ENCODE results near the gene CCDC188. TPM values are rescaled to one million over a fixed set of nuclear protein-coding genes. Genes with fewer than 3 reads are reported as not detected.

Gene CCDC188
- polyA plus RNA-seq, 1 donor from 2014 or later = not detected

GRCh38 chr22:20113551-20114310 lies 37.1 kb downstream of the CCDC188 start:
- H3K27ac ChIP-seq (ENCODE audit: low read length) = no peak overlapping the region
- H3K9me2 ChIP-seq (ENCODE audit: insufficient read depth, low read length) = no peaks in the 10 kb centered on the region
- no peaks in the 10 kb centered on the region for H3K9me3 ChIP-seq (ENCODE audit: low read length)
- no peaks in the 10 kb centered on the region for H4K20me1 ChIP-seq (ENCODE audit: insufficient read depth)
- H3K79me2 ChIP-seq (replicated peaks; ENCODE audit: insufficient read depth, low read length) = peaks cover 27% of the 10 kb centered on the region
- H3K4me2 ChIP-seq (ENCODE audit: low read length) = no peak overlapping the region
- no peak overlapping the region for H2AFZ ChIP-seq (ENCODE audit: low read depth, low read length)
- no peak overlapping the region for H3K4me3 ChIP-seq (ENCODE audit: low read length)
- H3F3A ChIP-seq (ENCODE audit: insufficient read depth, low read length, poor library complexity, severe bottlenecking) = no peaks in the 10 kb centered on the region
- no peaks in the 10 kb centered on the region for H3K27me3 ChIP-seq (ENCODE audit: insufficient read depth, low read depth, low read length)
- peak; percentile 11 for TF ChIP-seq POLR2AphosphoS5 (IDR thresholded peaks at IDR 0.05)
- TF ChIP-seq TAF1 (IDR thresholded peaks at IDR 0.05; ENCODE audit: low read depth) = no peak
- H3K9ac ChIP-seq (ENCODE audit: low read length) = no peak overlapping the region
- peaks cover 6% of the 10 kb centered on the region for H3K36me3 ChIP-seq (ENCODE audit: insufficient read depth, low read length)

DNA sequence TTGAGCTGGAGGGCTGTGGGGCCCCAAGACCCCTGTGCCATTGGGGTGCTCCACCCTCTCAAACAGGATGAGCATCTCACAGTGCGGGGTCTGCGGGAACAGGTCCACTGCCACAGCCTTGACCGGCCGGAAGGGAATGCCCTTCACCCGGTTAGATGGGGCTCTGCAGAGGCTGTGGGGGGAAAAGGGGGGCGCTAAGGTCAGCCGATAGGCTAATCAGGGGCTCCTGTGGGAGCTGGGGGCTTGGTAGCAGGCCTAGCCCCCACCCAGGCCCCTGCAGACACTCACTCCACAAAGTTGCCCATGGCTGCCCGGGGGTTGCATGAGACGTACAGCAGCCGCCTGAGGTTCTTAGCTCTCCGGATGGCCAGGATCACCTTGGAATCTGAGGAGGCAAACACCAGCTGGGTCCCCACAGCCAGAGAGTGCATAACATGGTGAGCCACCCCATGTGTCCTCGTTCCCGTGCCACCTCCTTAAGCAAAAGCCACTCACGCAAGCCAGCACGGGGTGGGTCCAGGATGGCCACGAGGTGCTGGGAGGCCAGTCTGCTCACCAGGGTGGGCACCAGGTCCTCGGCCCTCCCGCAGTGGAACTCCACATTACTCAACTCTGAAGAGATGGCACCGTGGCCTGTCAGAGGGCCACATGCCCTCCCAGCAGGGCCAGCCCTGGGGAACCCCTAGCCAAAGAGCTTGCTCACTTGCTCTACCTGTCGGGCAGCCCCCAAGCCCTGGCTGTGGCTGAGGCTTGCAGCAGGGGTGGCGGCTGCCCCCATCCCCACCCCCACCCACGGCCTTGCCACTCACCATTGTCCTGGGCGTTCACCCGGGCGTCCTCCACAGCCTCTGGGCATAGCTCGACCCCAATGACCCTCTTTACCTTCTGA lies 38.0 kb downstream of the CCDC188 start:
- Histone ChIP-seq H3K9me3 (ENCODE audit: low read length) (no peaks in the 10 kb centered on the region), H3K27me3 (ENCODE audit: insufficient read depth, low read depth, low read length) (no peaks in the 10 kb centered on the region), H3K9ac (ENCODE audit: low read length) (no peak overlapping the region), H4K20me1 (ENCODE audit: insufficient read depth) (no peaks in the 10 kb centered on the region), H3K36me3 (ENCODE audit: insufficient read depth, low read length) (peaks cover 6% of the 10 kb centered on the region), H3K27ac (ENCODE audit: low read length) (no peak overlapping the region), H3K4me2 (ENCODE audit: low read length) (no peak overlapping the region), H3K79me2 (replicated peaks; ENCODE audit: insufficient read depth, low read length) (peaks cover 18% of the 10 kb centered on the region), H2AFZ (ENCODE audit: low read depth, low read length) (no peak overlapping the region), H3F3A (ENCODE audit: insufficient read depth, low read length, poor library complexity, severe bottlenecking) (no peaks in the 10 kb centered on the region), H3K4me3 (ENCODE audit: low read length) (no peak overlapping the region), H3K9me2 (ENCODE audit: insufficient read depth, low read length) (no peaks in the 10 kb centered on the region)
- no peak for TF ChIP-seq REST (IDR thresholded peaks at IDR 0.05; ENCODE audit: borderline replicate concordance)
- TF ChIP-seq EZH2 (IDR thresholded peaks at IDR 0.05; ENCODE audit: borderline replicate concordance, insufficient read depth, low read length, poor library complexity, severe bottlenecking) = no peak
- peak; percentile 19 for TF ChIP-seq POLR2AphosphoS5 (IDR thresholded peaks at IDR 0.05)

DNA sequence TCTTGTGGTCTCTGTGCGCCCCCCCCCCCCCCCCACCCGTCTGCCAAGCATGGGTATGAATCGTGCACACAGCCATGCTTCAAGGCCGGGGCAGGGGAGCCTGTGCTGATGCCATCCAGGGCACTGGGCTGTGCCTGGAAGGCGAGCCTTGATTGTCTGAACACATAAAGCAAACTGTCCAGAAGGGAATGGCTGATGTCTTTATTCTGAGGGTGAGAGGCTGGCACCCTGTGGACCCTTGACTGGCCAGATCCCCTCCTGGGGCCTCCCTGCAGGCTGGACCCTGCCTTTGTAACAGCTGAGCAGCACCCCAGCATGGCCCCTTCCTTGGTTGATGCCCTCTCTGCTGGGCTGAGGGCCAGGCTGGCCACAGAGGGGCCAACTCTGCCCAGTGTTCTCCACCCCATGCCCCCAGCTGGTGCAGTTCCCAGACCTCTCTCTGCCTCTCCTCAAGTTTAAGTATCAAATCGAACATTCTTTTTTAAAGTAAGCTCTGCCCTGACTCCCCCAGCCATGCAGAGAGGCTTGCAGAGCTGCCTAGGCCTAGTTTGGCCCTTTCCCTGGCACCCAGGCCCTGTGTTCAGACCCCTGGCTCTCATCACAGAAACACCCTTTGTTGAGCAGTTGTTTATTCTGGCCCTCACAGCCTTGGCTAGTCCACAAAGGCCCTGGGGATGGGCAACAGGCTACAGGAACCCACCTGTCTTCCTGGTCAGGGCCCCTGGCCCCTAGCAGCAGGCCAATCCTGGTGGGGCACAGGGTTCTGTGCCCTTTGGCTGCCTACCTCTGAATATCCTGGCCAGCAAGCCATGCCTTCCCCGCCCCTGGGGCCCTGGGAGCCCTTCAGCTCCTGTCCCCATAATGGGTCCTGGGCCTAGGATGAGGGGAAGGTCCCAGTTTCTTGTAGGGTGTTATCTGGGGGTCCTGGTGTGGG lies 38.9 kb downstream of the CCDC188 start:
- Histone ChIP-seq H3K27me3 (ENCODE audit: insufficient read depth, low read depth, low read length) (no peaks in the 10 kb centered on the region), H3K36me3 (ENCODE audit: insufficient read depth, low read length) (peaks cover 6% of the 10 kb centered on the region), H3K9me2 (ENCODE audit: insufficient read depth, low read length) (no peaks in the 10 kb centered on the region), H3K4me3 (ENCODE audit: low read length) (no peak overlapping the region), H3F3A (ENCODE audit: insufficient read depth, low read length, poor library complexity, severe bottlenecking) (no peaks in the 10 kb centered on the region), H4K20me1 (ENCODE audit: insufficient read depth) (no peaks in the 10 kb centered on the region), H3K9me3 (ENCODE audit: low read length) (no peaks in the 10 kb centered on the region), H3K79me2 (replicated peaks; ENCODE audit: insufficient read depth, low read length) (peaks cover 17% of the 10 kb centered on the region), H2AFZ (ENCODE audit: low read depth, low read length) (no peak overlapping the region), H3K4me2 (ENCODE audit: low read length) (no peak overlapping the region), H3K9ac (ENCODE audit: low read length) (no peak overlapping the region), H3K27ac (ENCODE audit: low read length) (no peak overlapping the region)
- TF ChIP-seq TAF1 (IDR thresholded peaks at IDR 0.05; ENCODE audit: low read depth) (no peak), REST (IDR thresholded peaks at IDR 0.05; ENCODE audit: borderline replicate concordance) (no peak), RAD21 (conservative IDR thresholded peaks at IDR 0.05) (no peak), EP300 (conservative IDR thresholded peaks at IDR 0.05; ENCODE audit: poor library complexity, severe bottlenecking) (no peak), EZH2 (IDR thresholded peaks at IDR 0.05; ENCODE audit: borderline replicate concordance, insufficient read depth, low read length, poor library complexity, severe bottlenecking) (no peak), MXI1 (conservative IDR thresholded peaks at IDR 0.05; ENCODE audit: poor library complexity, severe bottlenecking) (no peak), POLR2AphosphoS5 (IDR thresholded peaks at IDR 0.05) (no peak), SMC3 (conservative IDR thresholded peaks at IDR 0.05; ENCODE audit: poor library complexity) (no peak)

Data from neural cell (in vitro differentiated cells).